DOHH2 (cell line): Measurements from ENCODE around the gene PRCP.

ENCODE experiments used
- H3F3A ChIP-seq: fragments of 200-600 bp; sonication (generic), shearing (Covaris generic); 2 replicates; pipeline ENCODE4 v1.6.0; 2016; ENCODE audit warnings: antibody characterized with exemption, mild to moderate bottlenecking; ENCODE audit not compliant: control insufficient read depth, insufficient read depth
- H3K27ac ChIP-seq: fragments of 200-600 bp; sonication (generic); 2 replicates; pipeline ENCODE4 v1.5.1; 2014; ENCODE audit warnings: low read depth, mild to moderate bottlenecking, low read length, moderate library complexity
- H3K27me3 ChIP-seq: fragments of 200-600 bp; sonication (generic); 2 replicates; pipeline ENCODE4 v1.6.1; 2014; ENCODE audit warnings: mild to moderate bottlenecking, low read length, mixed read lengths; ENCODE audit not compliant: control insufficient read depth
- H3K36me3 ChIP-seq: fragments of 200-600 bp; sonication (generic); 2 replicates; pipeline ENCODE4 v1.6.1; 2014; ENCODE audit warnings: mild to moderate bottlenecking, low read length, moderate library complexity, mixed read lengths; ENCODE audit not compliant: control insufficient read depth
- H3K4me1 ChIP-seq: fragments of 200-600 bp; sonication (generic); 2 replicates; pipeline ENCODE4 v1.6.1; 2014; ENCODE audit warnings: mild to moderate bottlenecking, low read length, mixed read lengths; ENCODE audit not compliant: control insufficient read depth
- H3K4me2 ChIP-seq: fragments of 200-600 bp; sonication (generic); 2 replicates; pipeline ENCODE4 v1.6.0; 2014; ENCODE audit warnings: mild to moderate bottlenecking, low read length, moderate library complexity
- H3K4me3 ChIP-seq: fragments of 200-600 bp; sonication (generic); 2 replicates; pipeline ENCODE4 v1.5.1; 2014; ENCODE audit warnings: mild to moderate bottlenecking, low read length, mixed read lengths
- H3K79me2 ChIP-seq: fragments of 200-600 bp; sonication (generic); 2 replicates; pipeline ENCODE4 v1.6.1; 2014; ENCODE audit warnings: mild to moderate bottlenecking, low read length, mixed read lengths; ENCODE audit not compliant: control insufficient read depth
- H3K9me2 ChIP-seq: fragments of 200-600 bp; sonication (generic); replicated peaks from 2 replicates; pipeline ENCODE4 v1.6.1; 2014; ENCODE audit warnings: mild to moderate bottlenecking, low read length, mixed read lengths; ENCODE audit not compliant: control insufficient read depth
- H3K9me3 ChIP-seq: fragments of 200-600 bp; sonication (generic); 2 replicates; pipeline ENCODE4 v1.6.1; 2014; ENCODE audit warnings: antibody characterized with exemption, low read length, mixed read lengths; ENCODE audit not compliant: control insufficient read depth, insufficient read depth
- H4K20me1 ChIP-seq: fragments of 200-600 bp; sonication (generic); 2 replicates; pipeline ENCODE4 v1.6.0; 2014; ENCODE audit warnings: low read depth, mild to moderate bottlenecking, antibody characterized with exemption, low read length, moderate library complexity; ENCODE audit not compliant: control insufficient read depth, insufficient read depth
- CTCF ChIP-seq: fragments of 200-600 bp; sonication (generic); IDR thresholded peaks from one replicate; pipeline ENCODE4 v1.5.1; 2014; ENCODE audit warnings: antibody characterized with exemption, mild to moderate bottlenecking, low read depth, low read length; ENCODE audit not compliant: poor library complexity, severe bottlenecking
- EZH2phosphoT487 ChIP-seq: fragments of 200-600 bp; sonication (generic); IDR thresholded peaks from 2 replicates; pipeline ENCODE4 v1.6.1; 2017; ENCODE audit warnings: borderline replicate concordance, mild to moderate bottlenecking, antibody characterized with exemption, low read length, moderate library complexity, mixed read lengths

PRCP gene

GRCh38 chr11:82859750-82860149 lies 40.5 kb downstream of the PRCP start:
- no peak overlapping the region for H3K4me2 ChIP-seq
- H3K27me3 ChIP-seq, result no peaks in the 10 kb centered on the region
- H3K36me3 ChIP-seq, result no peaks in the 10 kb centered on the region
- no peaks in the 10 kb centered on the region for H3K9me3 ChIP-seq
- H3K27ac ChIP-seq, result no peak overlapping the region
- peaks cover 4% of the 10 kb centered on the region; the same call in 1 of the 2 replicates for H3F3A ChIP-seq
- H3K9me2 ChIP-seq, result no peaks in the 10 kb centered on the region
- TF ChIP-seq EZH2phosphoT487 (no peak), CTCF (no peak)
- no peaks in the 10 kb centered on the region for H3K4me1 ChIP-seq
- no peak overlapping the region for H3K4me3 ChIP-seq
- no peaks in the 10 kb centered on the region for H3K79me2 ChIP-seq
- peaks cover 4% of the 10 kb centered on the region; the same call in 1 of the 2 replicates for H4K20me1 ChIP-seq

- Histone ChIP-seq H3K27me3 (no peaks in the 10 kb centered on the region), H3F3A (peaks cover 4% of the 10 kb centered on the region; the same call in 1 of the 2 replicates), H3K4me1 (no peaks in the 10 kb centered on the region), H3K4me3 (no peak overlapping the region), H4K20me1 (peaks cover 4% of the 10 kb centered on the region; the same call in 1 of the 2 replicates), H3K9me3 (no peaks in the 10 kb centered on the region), H3K36me3 (no peaks in the 10 kb centered on the region), H3K27ac (no peak overlapping the region), H3K79me2 (no peaks in the 10 kb centered on the region), H3K4me2 (no peak overlapping the region), H3K9me2 (no peaks in the 10 kb centered on the region)
- TF ChIP-seq CTCF, result no peak
- no peak for TF ChIP-seq EZH2phosphoT487
These were observed 41.6 kb downstream of the PRCP start for GRCh38 chr11:82858556-82859091.

- no peak overlapping the region for H3K27ac ChIP-seq
- H3K9me3 ChIP-seq, result no peaks in the 10 kb centered on the region
- no peak overlapping the region for H3K4me2 ChIP-seq
- H3K36me3 ChIP-seq, result no peaks in the 10 kb centered on the region
- peaks cover 4% of the 10 kb centered on the region; the same call in 1 of the 2 replicates for H3F3A ChIP-seq
- peaks cover 4% of the 10 kb centered on the region; the same call in 1 of the 2 replicates for H4K20me1 ChIP-seq
- no peaks in the 10 kb centered on the region for H3K9me2 ChIP-seq
- no peak overlapping the region for H3K4me3 ChIP-seq
- H3K4me1 ChIP-seq, result no peaks in the 10 kb centered on the region
- no peaks in the 10 kb centered on the region for H3K79me2 ChIP-seq
- TF ChIP-seq CTCF, result no peak
- no peak for TF ChIP-seq EZH2phosphoT487
- no peaks in the 10 kb centered on the region for H3K27me3 ChIP-seq
These were observed 42.1 kb downstream of the PRCP start for GRCh38 chr11:82858133-82858532.
